GM18951 (cell line): ENCODE data around the gene HSD17B11.
"Not testable (repeated sequence)": the region's sequence is repeated elsewhere in the genome, so short reads cannot be mapped to it uniquely, and the experiment has no call there.

Experiments used
- POLR2A ChIP-seq: IDR thresholded peaks from 4 replicates; pipeline ENCODE4 v1.6.1; 2011; ENCODE audit warnings: mild to moderate bottlenecking; ENCODE audit not compliant: insufficient read length, insufficient read depth; ENCODE audit errors: extremely low read depth
- in situ Hi-C: fragments of 300-500 bp; cut with MboI; formaldehyde crosslinking; loops from one replicate; pipeline ENCODE4 v1.12.0; 2022; ENCODE audit warnings: low sequenced_read_pairs, mixed read lengths, inconsistent platforms; ENCODE audit not compliant: unreplicated experiment

HSD17B11 gene

DNA sequence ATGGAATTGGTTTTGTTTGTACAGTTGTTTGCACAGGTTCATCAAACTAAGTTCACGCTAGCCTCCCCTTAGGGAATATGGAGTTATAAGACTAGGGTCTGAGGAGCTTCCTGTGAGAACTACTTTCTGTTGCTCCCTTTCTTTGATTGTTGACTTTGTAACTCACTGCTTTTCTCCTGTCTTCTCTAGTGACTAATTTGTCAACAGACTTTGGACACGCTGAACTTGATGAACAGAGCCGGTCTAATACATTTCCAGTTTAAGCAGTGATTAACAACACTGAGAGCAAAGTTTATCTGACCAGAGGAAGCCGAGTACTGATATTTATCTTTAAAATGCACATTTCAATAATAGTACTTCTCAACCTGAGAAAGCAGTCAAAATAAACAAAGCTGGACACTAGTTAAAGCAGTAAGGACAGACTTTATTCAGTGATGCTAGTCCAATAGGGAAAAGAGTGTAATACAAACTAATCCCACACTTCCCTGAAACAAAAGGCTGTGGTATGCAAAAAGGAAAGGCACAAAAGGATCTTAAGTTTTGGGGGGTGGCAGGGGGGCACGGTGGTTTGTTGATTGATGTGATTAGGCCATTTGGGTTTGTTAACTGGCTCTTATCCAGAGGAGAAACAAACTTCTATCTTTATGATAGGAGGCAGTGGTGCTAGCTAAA is 28.7 kb upstream of the HSD17B11 start:
- no peak for TF ChIP-seq POLR2A
- in situ Hi-C loops, result no loop called here

DNA sequence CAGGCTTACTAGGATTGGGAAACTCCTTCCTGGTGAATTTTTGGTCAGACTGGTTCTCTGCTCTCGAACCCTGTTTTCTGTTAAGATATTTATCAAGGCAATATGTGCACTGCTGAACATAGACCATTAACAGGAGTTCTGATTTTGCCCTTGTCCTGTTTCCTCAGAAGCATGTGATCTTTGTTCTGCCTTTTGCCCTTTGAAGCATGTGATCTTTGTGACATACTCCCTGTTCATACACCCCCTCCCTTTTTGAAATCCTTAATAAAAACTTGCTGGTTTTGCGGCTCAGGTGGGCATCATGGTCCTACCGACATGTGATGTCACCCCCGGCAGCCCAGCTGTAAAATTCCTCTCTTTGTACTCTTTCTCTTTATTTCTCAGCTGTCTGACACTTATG is 27.4 kb upstream of the HSD17B11 start:
- in situ Hi-C loops, result not testable (repeated sequence)

DNA sequence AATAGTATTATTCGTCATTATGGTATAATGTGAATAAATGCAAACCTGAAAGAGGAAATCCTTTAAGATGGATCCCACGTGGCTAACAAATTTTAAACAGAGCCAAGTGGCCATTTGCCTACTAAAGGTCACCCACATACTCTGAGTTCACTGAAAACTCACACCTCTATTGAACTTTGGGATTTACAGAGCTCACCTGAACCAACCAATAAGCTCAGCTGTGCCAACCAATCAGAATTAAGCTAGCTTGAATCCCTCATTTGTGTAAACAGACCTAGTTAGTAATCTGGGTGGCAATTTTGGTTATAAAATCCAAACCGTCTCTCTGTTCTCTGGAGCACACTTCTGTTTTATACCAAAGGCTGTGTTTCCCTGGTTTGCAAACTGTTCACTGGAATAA is 26.0 kb upstream of the HSD17B11 start:
- in situ Hi-C loops, result no loop called here
- no peak for TF ChIP-seq POLR2A

DNA sequence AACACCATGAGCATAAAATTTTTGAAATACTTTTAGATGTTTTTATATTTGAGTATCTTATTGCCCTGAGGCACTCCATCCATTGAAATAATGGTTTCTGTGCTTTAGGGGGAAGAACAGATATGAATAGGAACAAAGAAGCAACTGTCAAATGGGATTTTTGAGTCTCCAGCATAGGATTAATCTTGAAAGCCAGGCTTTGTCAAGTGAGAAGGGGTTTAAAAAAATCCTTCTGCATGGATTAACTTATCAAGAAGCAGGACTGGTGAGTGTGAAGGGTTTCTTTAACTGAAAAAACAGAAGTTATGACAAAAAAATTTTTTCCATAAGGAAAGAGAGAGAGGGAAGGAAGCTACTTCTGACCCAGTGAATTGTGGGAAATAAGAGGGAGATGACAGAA is 23.8 kb upstream of the HSD17B11 start:
- in situ Hi-C loops, result no loop called here
- no peak for TF ChIP-seq POLR2A

DNA sequence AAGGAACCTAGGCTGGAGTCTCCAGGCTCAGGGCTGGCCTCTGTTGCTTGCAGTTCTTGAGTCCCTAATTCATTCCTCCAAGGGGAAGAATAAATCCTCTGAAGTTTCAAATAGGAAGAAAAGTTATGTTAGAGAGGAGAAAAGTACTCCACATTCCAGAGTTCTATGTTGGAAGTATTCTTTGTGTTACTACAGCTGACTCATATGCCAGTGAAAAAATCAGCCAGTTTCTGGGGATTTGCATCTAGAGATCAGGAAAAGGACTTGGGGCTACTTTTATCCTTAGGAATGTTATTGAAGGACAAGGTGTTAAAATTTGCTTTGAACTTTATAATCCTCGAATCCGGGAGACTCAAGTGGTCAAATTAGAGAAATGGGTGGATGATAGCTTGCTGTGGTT is 19.7 kb upstream of the HSD17B11 start:
- TF ChIP-seq POLR2A, result no peak
- in situ Hi-C loops, result no loop called here

DNA sequence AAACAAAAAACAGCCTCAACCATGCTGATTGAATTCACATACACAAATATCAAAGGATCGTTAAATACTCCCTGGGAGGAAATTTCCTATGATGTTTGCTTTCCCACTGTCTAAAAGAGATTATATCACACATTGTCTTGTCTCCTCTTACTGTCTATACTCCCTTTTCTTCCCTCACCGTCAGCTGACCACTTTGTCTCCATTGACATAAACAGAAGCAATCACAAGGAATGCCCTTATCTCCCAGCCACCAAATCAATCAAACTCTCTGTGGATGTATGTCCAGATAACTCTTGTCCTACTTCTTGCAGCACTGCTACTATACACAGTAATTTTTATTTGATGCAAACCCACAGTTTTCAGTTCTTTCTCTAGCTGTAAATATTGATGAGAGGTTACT is 19.2 kb upstream of the HSD17B11 start:
- in situ Hi-C loops, result no loop called here

DNA sequence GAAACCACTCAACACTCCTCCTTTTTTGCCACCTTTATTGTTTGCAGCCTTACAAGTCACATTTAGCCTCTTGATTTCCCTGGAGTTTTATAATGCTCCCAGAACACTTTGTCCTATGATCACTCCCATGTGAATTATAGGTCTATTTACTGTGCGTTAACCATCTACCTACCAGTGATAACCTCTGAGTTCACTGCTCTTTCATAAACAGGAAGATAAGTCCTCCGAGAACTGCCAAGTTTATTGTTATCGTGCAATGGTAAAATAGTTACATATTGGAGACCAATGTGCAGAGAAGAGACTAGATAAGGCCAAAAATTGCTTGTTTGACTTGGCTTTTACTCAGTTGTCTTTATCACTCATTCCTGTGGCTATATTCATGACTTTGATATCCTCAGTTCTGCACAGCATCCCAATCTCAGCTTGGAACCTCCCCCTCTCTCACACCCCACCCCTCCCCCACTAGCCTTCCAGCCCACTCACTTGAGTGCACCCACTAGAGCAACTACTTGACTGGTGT is 18.5 kb upstream of the HSD17B11 start:
- TF ChIP-seq POLR2A, result no peak
- in situ Hi-C loops, result no loop called here

More for the DNA sequence above, 19.2 kb upstream of the HSD17B11 start:
- no peak for TF ChIP-seq POLR2A

DNA sequence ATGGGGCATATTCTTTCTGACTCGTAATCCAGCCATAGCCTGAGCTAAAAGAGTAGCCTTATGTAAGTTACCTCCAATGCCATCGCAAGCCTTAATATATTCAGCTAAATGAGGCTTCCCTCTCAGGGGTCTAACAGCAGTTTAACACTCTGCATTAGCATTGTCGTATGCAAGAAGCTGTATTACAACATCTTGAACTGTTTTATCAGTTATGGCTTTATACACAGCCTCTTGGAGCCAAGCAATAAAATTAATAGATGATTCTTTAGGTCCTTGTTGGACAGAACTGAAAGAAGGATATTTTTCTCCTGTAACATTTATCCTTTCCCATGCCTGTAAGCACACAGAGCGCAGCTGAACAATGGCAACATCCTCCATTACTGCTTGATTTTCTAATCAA is 15.9 kb upstream of the HSD17B11 start:
- in situ Hi-C loops, result not testable (repeated sequence)

DNA sequence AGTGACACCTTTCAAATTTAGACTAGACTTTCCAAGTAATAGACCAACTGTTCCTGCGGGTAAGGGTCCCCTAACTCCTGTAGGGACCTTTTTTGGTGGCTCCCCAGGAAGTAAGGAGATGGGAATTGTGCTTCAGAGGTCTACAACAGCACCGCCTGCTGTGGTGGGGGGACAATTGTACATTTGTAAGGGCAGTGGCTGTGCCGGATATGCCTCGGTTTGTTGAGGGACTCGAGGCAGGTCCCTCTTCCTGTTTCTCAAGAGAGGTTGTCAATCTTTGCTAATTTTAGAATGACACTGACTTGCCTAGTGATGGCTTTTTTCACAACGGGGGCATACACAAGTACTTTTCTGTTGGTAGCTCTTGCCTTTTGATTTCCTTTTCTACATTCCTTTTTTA is 15.5 kb upstream of the HSD17B11 start:
- TF ChIP-seq POLR2A, result no peak
- in situ Hi-C loops, result no loop called here

DNA sequence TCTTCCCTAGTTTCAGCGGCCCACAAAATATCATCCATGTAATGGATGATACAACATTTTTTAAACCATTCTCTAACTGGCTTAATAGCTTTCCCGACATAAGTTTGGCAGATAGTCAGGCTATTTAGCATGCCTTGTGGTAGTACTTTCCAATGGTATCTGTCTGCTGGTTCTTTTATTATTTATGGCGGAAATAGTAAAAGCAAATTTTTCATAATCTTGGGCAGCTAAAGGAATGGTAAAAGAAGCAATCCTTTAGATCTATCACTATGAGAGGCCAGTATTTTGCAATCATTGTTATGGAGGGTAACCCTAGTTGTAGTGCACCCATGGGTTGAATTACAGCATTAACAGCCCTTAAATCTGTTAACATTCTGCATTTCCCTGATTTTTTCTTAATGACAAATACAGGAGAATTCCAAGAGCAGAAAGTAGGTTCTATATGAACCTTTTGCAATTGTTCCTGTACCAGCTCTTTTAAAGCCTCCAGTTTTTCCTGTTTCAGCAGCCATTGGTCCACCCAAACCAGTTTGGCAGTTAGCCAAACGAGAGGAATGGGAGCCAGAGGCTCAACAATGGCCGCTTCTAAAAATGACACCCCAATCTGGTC is 14.3 kb upstream of the HSD17B11 start:
- no peak for TF ChIP-seq POLR2A
- in situ Hi-C loops, result no loop called here

DNA sequence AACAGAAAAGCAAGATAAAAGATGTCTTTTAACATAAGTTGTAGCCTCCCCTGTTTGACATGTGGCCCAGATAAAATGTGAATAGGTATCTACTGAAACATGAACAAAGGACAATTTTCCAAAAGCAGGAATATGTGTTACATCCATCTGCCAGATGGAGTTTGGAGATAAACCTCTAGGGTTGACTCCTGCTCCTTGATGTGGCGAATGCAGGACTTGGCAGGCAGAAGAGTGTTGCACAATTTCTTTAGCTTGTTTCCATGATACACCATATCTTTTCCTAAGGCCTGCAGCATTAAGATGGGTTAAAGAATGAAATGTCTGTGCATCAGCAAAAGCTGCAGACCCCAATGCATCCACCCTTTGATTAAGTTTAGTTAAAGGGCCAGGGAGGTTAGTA is 12.7 kb upstream of the HSD17B11 start:
- in situ Hi-C loops, result not testable (repeated sequence)

DNA sequence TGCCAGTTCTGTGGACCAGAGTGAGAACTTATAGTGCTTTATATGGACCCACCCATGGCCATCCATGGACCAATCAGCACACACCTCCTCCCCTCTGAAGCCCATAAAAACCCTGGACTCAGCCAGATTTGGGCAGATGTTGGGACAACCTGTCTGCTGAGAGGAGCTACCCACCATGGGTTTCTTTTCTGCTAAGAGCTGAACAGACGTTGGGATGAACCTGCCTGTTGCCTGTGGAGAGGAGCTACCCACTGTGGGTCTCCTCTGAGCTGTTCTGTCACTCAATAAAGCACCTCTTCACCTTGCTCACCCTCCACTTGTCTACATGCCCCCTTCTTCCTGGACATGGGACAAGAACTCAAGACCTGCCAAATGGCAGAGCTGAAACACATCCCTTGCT is 9.0 kb upstream of the HSD17B11 start:
- in situ Hi-C loops, result no loop called here
- no peak for TF ChIP-seq POLR2A

DNA sequence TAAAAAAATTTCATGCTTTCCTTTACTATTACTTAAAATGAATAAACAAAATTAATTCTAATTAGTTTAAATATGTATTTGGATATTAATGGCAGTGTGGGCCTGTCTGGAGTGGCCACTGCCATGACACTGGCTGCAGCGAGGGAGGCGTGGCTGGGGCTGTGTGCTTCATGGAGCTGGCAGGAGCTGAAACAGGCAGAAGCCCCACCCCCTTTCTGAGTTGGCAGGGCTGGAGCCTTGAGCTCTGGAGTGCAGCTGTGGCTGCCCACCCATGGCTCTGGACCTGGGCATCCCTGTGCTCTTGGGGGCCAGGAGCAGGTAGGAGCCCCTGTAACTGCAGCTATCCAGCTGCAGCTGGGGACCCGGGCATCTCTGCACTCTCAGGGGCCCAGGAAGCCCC is 8.2 kb upstream of the HSD17B11 start:
- in situ Hi-C loops, result no loop called here
- no peak for TF ChIP-seq POLR2A

DNA sequence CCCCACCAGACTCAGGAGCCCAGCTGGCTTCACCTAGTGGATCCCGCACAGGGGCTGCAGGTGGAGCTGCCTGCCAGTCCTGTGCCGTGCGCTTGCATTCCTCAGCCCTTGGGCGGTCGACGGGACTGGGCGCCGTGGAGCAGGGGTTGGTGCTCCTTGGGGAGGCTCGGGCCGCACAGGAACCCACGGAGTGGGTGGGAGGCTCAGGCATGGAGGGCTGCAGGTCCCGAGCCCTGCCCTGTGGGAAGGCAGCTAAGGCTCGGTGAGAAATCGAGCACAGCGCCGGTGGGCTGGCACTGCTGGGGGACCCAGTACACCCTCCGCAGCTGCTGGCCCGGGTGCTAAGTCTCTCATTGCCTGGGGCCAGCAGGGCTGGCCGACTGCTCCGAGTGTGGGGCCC is 4.9 kb upstream of the HSD17B11 start:
- in situ Hi-C loops, result not testable (repeated sequence)

DNA sequence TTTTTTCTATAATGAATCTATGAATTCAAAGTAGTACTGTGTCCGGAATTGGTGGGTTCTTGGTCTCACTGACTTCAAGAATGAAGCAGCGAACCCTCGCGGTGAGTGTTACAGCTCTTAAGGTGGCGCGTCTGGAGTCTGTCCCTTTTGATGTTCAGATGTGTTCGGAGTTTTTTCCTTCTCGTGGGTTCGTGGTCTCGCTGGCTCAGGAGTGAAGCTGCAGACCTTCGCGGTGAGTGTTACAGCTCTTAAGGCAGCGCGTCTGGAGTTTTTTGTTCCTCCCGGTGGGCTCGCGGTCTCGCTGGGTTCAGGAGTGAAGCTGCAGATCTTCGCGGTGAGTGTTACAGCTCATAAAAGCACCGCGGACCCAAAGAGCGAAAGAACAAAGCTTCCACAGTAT is 4.1 kb upstream of the HSD17B11 start:
- in situ Hi-C loops, result not testable (repeated sequence)
